ENCODE data around the gene LHX4.

LHX4 gene

DNA sequence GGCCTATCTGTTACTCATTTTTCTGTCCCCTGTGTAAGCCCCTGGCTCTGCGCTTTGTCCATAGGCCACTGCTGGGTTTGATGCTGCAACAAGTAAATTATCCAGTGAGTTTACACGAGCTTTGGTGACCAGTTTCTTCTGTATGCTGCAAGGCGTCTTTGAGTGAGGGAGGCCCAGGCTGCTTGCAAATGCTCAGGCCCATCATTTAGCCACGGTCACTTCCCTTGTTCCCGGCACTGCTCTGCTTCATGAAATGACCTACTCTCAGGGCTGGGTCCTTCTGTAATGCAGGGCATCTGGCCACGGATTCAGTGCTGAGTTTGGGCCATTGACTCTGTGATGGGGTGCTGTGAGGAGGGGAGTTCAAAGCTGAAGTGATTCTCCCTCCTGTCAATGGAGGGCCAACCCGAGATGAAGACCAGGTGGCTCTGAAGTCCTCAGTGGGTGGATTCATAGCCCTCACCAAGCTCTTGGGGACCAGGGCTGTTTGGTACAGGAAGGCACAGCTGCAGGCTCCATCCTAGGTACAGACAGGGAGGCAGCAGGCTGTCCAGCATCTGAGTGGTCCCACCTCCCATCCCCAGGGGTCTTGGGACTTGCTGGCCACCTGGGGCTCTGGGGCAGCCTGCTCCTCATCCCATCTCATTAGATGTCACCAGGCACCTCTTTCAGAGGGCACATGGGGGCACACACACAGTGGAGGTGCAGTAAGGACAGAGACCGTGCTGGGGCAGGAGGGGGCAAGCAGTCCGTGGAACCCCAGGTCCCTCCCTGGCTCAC, 21.7 kb downstream of the LHX4 start:
- H3K36me3 Mint-ChIP-seq (ENCODE audit: low read depth): no peaks in the 10 kb centered on the region
- no peak overlapping the region for H3K27ac Mint-ChIP-seq
- H3K27me3 Mint-ChIP-seq (ENCODE audit: low read depth): no peaks in the 10 kb centered on the region
- H3K4me3 Mint-ChIP-seq: no peak overlapping the region
- H3K4me1 Mint-ChIP-seq (ENCODE audit: low read depth): peaks cover 3% of the 10 kb centered on the region
- H3K9me3 Mint-ChIP-seq: no peaks in the 10 kb centered on the region

- Mint-ChIP-seq H3K36me3 (ENCODE audit: low read depth) (no peaks in the 10 kb centered on the region), H3K4me3 (no peak overlapping the region), H3K4me1 (ENCODE audit: low read depth) (peaks cover 3% of the 10 kb centered on the region), H3K27me3 (ENCODE audit: low read depth) (peaks cover 1% of the 10 kb centered on the region), H3K9me3 (no peaks in the 10 kb centered on the region), H3K27ac (no peak overlapping the region)
These were observed 22.8 kb downstream of the LHX4 start for GRCh38 chr1:180252638-180253536.

- peaks cover 3% of the 10 kb centered on the region for H3K27me3 Mint-ChIP-seq (ENCODE audit: low read depth)
- no peak overlapping the region for H3K27ac Mint-ChIP-seq
These were observed 23.8 kb downstream of the LHX4 start for GRCh38 chr1:180253585-180254495.

GRCh38 chr1:180254496-180254819, 24.4 kb downstream of the LHX4 start:
- Mint-ChIP-seq H3K27ac (no peak overlapping the region), H3K4me3 (no peak overlapping the region), H3K27me3 (ENCODE audit: low read depth) (peaks cover 3% of the 10 kb centered on the region), H3K9me3 (no peaks in the 10 kb centered on the region), H3K4me1 (ENCODE audit: low read depth) (peaks cover 3% of the 10 kb centered on the region), H3K36me3 (ENCODE audit: low read depth) (no peaks in the 10 kb centered on the region)

More at GRCh38 chr1:180253585-180254495, 23.8 kb downstream of the LHX4 start:
- Mint-ChIP-seq H3K9me3 (no peaks in the 10 kb centered on the region), H3K36me3 (ENCODE audit: low read depth) (no peaks in the 10 kb centered on the region), H3K4me3 (no peak overlapping the region), H3K4me1 (ENCODE audit: low read depth) (peaks cover 3% of the 10 kb centered on the region)

DNA sequence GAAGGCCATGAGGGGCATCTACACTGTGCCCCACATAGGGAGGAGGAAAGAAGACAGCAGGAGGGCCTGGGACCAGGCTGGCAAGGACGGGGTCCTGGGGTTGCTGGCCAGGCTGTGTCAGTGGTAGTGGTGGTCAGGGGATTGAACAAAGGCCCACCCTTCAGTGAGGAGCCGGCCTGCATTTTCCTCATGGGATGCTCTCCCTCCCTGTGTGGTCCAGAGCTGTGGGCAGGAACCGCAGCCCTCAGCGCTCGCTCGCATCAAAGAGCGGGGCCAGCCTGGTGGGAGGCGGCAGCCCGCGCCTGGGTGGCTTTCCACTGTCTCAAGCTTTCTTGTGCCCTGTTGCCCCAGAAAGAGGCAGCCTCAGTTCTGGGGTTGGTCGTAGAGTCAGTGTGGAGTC, 24.8 kb downstream of the LHX4 start:
- Mint-ChIP-seq H3K9me3 (no peaks in the 10 kb centered on the region), H3K4me1 (ENCODE audit: low read depth) (peaks cover 3% of the 10 kb centered on the region), H3K36me3 (ENCODE audit: low read depth) (no peaks in the 10 kb centered on the region), H3K27me3 (ENCODE audit: low read depth) (peaks cover 3% of the 10 kb centered on the region), H3K4me3 (no peak overlapping the region), H3K27ac (no peak overlapping the region)

GRCh38 chr1:180255536-180256340, 25.7 kb downstream of the LHX4 start:
- Mint-ChIP-seq H3K9me3 (no peaks in the 10 kb centered on the region), H3K36me3 (ENCODE audit: low read depth) (no peaks in the 10 kb centered on the region), H3K4me1 (ENCODE audit: low read depth) (peaks cover 3% of the 10 kb centered on the region), H3K27ac (no peak overlapping the region), H3K27me3 (ENCODE audit: low read depth) (peaks cover 3% of the 10 kb centered on the region), H3K4me3 (no peak overlapping the region)

DNA sequence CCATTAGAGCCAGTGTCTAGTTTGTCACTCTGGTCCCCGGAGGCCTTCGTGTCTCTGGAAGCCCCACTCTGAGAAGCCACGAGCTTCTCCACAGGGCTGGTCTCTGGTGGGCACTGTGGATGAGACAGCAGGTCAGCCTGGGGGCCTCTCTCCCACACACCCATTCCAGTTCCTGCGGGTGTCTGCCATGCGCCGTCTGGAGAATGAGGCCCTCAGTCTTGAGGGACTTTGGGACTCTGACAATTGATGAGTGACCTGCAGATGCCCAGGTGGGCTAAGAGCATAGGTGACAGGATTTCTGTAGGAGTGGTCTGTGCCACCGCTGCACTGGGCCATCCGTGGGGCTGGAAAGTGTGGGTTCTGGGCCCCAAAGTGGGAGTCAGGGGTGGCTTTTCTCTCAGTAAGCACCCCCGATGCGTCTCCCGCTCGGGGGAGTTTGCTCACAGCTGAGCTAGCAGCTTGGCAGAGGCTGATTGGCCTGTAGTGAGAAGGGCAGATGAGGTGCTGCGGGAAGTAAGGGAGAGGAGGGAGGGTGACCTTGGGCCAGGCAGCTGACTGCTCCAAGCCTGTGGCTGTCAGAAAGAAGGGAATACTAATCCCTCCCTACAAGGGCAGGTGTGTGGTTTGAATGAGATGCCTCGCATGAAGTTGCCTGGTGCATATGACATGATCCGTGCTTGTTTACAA, 26.4 kb downstream of the LHX4 start:
- H3K36me3 Mint-ChIP-seq (ENCODE audit: low read depth): no peaks in the 10 kb centered on the region
- H3K4me1 Mint-ChIP-seq (ENCODE audit: low read depth): peaks cover 3% of the 10 kb centered on the region
- peaks cover 3% of the 10 kb centered on the region for H3K27me3 Mint-ChIP-seq (ENCODE audit: low read depth)

DNA sequence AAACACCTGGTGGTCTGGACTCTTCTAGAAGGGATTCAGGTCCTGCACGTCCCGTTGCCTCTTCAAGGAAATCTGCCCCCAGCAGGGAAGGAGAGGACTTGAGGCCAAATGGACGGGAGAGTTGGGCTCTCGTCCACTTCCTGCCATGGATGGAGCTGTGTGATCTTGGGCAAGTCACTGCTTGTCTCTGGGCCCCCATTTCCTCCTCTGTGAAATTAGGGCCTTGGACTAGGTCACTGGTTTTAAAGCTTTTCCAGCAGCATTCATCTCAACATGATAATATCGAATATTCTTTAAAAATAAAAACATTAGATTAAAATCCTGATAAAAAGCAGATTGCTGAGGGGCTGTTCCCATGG, 26.9 kb downstream of the LHX4 start:
- Mint-ChIP-seq H3K27ac (no peak overlapping the region), H3K27me3 (ENCODE audit: low read depth) (peaks cover 3% of the 10 kb centered on the region), H3K36me3 (ENCODE audit: low read depth) (no peaks in the 10 kb centered on the region), H3K4me3 (no peak overlapping the region), H3K4me1 (ENCODE audit: low read depth) (peaks cover 3% of the 10 kb centered on the region), H3K9me3 (no peaks in the 10 kb centered on the region)

More for the DNA sequence above, 26.4 kb downstream of the LHX4 start:
- Mint-ChIP-seq H3K4me3 (no peak overlapping the region), H3K27ac (no peak overlapping the region), H3K9me3 (no peaks in the 10 kb centered on the region)

DNA sequence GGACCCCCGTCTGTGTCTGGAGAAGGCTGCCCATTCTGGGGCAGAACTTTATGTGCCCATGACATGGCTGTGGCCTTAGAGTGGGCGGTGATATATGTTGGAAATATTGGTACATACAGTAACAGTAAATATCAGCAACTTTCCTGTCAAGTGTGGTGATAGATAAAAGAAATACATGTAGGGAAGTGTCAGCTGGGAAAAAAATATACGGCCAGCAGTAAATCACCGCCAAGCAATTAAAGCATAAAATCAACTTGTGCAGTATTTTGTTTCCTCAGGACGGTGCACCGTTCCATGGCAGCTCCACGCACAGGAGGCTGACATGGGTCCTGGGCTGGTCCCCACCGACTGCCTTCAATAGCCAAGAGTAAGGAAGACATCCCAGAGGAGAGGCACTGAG, 27.4 kb downstream of the LHX4 start:
- H3K9me3 Mint-ChIP-seq: no peaks in the 10 kb centered on the region

DNA sequence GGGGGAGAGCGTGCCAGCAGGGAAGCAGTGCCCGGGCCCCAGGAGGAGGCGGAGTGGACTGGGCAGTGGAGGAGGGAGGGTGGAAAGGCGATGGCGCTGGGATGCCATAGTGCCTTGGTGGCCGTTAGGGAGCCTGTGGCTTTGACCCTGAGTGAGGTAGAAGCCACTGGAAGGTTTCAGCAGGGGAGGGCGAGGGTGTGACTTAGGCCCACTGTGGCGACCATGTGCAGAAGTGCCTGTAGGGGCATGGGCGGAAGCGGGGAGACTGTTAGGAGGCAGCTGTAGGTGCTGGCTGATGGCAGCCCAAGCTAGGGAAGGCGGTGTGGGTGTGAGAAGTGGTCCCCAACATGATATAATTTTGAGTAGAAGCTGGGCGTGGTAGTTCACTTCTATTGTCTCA, 28.2 kb downstream of the LHX4 start:
- Mint-ChIP-seq H3K9me3 (no peaks in the 10 kb centered on the region), H3K27me3 (ENCODE audit: low read depth) (peaks cover 3% of the 10 kb centered on the region), H3K4me1 (ENCODE audit: low read depth) (no peaks in the 10 kb centered on the region), H3K4me3 (no peak overlapping the region), H3K36me3 (ENCODE audit: low read depth) (no peaks in the 10 kb centered on the region), H3K27ac (no peak overlapping the region)

More for the DNA sequence above, 27.4 kb downstream of the LHX4 start:
- H3K27me3 Mint-ChIP-seq (ENCODE audit: low read depth): peaks cover 3% of the 10 kb centered on the region
- no peak overlapping the region for H3K27ac Mint-ChIP-seq
- peaks cover 2% of the 10 kb centered on the region for H3K4me1 Mint-ChIP-seq (ENCODE audit: low read depth)
- H3K36me3 Mint-ChIP-seq (ENCODE audit: low read depth): no peaks in the 10 kb centered on the region
- H3K4me3 Mint-ChIP-seq: no peak overlapping the region

GRCh38 chr1:180258935-180259334, 28.9 kb downstream of the LHX4 start:
- Mint-ChIP-seq H3K9me3 (no peaks in the 10 kb centered on the region), H3K27ac (no peak overlapping the region), H3K4me3 (no peak overlapping the region), H3K4me1 (ENCODE audit: low read depth) (no peaks in the 10 kb centered on the region), H3K27me3 (ENCODE audit: low read depth) (peaks cover 3% of the 10 kb centered on the region), H3K36me3 (ENCODE audit: low read depth) (no peaks in the 10 kb centered on the region)

- H3K9me3 Mint-ChIP-seq: no peaks in the 10 kb centered on the region
- H3K27me3 Mint-ChIP-seq (ENCODE audit: low read depth): peaks cover 3% of the 10 kb centered on the region
- no peaks in the 10 kb centered on the region for H3K36me3 Mint-ChIP-seq (ENCODE audit: low read depth)
- H3K27ac Mint-ChIP-seq: no peak overlapping the region
- no peak overlapping the region for H3K4me3 Mint-ChIP-seq
- no peaks in the 10 kb centered on the region for H3K4me1 Mint-ChIP-seq (ENCODE audit: low read depth)
These were observed 29.6 kb downstream of the LHX4 start for GRCh38 chr1:180259431-180260338.

All from T-helper 1 cell treated with Interleukin-12 subunit alpha and Interleukin-12 subunit beta and Interleukin-4 antibody, amounts not matched to agents 30 μg/mL and 1 μg/mL, for 36 hours (primary cell).